Right renal pelvis (tissue), 4 donors: Measurements from ENCODE around the gene NSA2. TPM values are rescaled to one million over a fixed set of nuclear protein-coding genes. Genes with fewer than 3 reads are reported as not detected.
A peak's percentile ranks its signal among the peaks of the same experiment; 100 is the strongest.
"Not testable (repeated sequence)": the region's sequence is repeated elsewhere in the genome, so short reads cannot be mapped to it uniquely, and the experiment has no call there.

ENCODE experiments used
- DNase-seq, 4 donors: peaks; one replicate each; pipeline ENCODE4 v3.0.0-alpha.2; 2013; ENCODE audit warnings: low read depth in 4 of 4, low spot score in 3 of 4, missing footprints in 1 of 4
- polyA plus RNA-seq, 4 donors: library from polyadenylated mRNA; unstranded; fragments of 120-200 nt; gene quantifications; one replicate each; pipeline ENCODE4 v1.2.1, GENCODE V29; 2013; ENCODE audit not compliant: insufficient read length in 4 of 4

Gene NSA2
- polyA plus RNA-seq = 100 to 1,000 TPM; 221 to 320 (median 251) TPM

DNA sequence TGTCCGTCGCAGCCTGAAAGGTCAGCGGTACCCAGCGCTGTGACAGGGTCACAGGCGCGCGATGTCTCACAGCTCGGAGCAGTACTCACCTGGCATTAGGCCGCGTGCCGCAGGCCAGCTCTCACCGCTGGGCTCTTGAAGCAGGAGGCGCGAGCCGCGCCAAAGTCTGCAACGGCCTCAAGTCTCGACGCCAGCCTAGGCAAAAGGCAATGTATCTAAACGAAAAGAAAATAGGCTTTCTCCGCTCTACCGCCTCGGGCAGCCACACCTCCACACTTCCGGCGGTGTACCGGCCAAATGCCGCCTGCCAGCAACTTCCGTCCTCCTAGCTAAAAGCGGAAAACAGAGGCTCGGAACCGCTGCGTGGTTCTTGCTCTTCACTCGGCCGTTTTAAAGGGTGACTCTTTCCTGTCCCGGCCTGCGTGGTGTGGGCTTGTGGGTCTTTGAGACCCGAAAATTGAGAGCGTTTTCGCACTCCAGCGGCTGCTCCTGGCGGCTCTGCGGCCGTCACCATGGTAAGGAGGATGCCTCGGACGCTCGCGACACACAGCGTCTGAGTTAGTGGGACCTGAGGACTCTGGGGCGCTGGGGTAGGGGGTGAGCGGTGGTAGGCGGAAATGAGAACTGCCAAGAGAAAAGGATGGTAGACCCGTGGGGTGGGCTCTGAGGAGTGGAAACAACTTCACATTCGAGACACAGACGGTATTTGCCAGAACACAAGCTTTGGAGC, at the start of gene NSA2, which contains the start of gene GFM2:
Gene NSA2 (plus strand): TSS at position 401 of the 730 bp plus-strand sequence. CDS start 112 bp downstream, at position 513.
Gene GFM2 (minus strand): TSS at position 269 of the 730 bp plus-strand sequence. CDS start 3,375 bp downstream, outside the sequence.
- peak; percentile 89 to 93 (median 92) for DNase-seq

GRCh38 chr5:74717596-74717995, 49.5 kb upstream of the NSA2 start:
- DNase-seq = no peak

- no peak for DNase-seq
Observed at GRCh38 chr5:74722271-74722670, 44.8 kb upstream of the NSA2 start.

DNA sequence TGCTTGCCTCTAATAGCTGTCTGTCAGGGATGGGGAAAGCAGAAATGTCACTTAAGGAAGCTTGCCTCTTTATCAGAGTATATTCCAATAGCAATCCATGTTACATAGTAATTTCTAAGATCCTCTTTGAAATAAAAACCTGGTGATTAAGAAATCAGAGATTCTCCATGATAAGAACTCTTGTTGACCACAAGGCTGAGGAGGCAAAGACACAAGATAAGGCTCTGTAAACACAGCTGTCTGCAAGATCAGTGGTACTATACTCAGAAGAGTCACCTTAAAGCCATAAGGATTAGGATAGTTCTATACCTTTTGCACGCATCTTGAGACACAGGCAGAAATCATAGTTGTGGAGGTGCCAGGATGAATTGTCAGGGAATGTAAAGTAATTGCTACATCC, 41.7 kb upstream of the NSA2 start:
- DNase-seq = no peak

GRCh38 chr5:74736759-74737158, 30.3 kb upstream of the NSA2 start:
- no peak for DNase-seq

- no peak for DNase-seq
Observed at GRCh38 chr5:74738406-74738805, 28.6 kb upstream of the NSA2 start.

GRCh38 chr5:74748742-74749141, 18.3 kb upstream of the NSA2 start:
- not testable (repeated sequence) for DNase-seq

- no peak for DNase-seq
Observed at GRCh38 chr5:74761241-74761640, 5.8 kb upstream of the NSA2 start.

DNA sequence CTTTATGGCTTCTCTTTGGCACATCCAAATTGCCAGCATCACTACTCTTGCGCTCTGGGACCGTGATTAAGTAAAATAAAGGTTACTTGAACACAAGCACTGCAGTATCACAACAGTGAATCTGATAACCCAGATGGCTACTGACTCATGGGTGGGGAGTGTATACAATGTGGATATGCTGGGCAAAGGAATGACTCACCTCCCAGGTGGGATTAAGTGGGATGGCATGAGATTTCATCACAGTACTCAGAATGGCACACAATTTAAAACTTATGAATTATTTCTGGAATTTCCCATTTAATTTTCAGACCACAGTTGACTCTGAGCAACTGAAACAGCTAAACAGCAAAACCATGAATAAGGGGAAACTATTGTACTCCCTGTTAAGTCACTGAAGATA, 4.5 kb upstream of the NSA2 start:
- DNase-seq = no peak

- DNase-seq = no peak
Observed at GRCh38 chr5:74763504-74763903, 3.5 kb upstream of the NSA2 start.

DNA sequence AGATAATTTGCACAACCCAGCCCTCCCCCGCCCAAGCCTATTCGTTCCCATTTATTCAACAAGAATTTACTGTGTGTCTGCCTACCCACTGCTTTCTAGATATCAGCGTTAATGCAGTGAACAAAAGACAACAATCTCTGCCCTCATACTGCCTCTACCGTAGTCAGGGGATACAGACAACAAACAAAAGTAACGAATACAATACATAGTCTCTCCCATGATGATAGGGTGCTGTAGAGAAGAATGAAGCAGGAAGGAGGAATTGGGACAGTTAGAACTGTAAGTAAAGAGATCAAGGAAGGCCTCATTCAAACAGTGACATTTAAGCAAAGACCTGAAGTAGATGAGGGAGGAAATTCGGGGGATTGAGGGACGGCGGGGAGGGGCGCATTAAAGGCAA, 1.8 kb upstream of the NSA2 start:
- no peak for DNase-seq

DNA sequence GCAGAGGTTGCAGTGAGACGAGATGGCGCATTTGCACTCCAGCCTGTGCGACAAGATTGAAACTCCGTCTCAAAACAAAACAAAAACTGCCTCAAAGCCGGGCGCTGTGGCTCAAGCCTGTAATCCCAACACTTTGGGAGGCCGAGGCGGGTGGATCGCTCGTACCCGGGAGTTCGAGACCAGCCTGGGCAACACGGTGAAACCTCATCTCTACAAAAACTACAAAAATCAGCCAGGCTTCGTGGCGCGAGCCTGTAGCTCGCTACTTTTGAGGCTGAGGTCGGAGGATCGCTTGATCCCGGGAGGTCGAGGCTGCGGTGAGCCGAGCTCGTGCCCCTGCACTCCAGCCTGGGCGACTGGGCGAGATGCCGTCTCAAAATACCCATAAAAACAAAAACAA, 1.1 kb upstream of the NSA2 start:
- DNase-seq = no peak

- DNase-seq = peak in 2 of 4 donors; percentile 32 to 48
Observed at GRCh38 chr5:74766418-74766848, 616 bp upstream of the NSA2 start.

GRCh38 chr5:74767579-74767913, 497 bp downstream of the NSA2 start:
- DNase-seq = no peak

- DNase-seq = no peak
Observed at GRCh38 chr5:74772359-74772758, 5.3 kb downstream of the NSA2 start.

GRCh38 chr5:74778609-74779008, 11.6 kb downstream of the NSA2 start:
- DNase-seq = no peak

- DNase-seq = no peak
Observed at GRCh38 chr5:74786851-74787250, 19.8 kb downstream of the NSA2 start.

GRCh38 chr5:74787424-74787823, 20.4 kb downstream of the NSA2 start:
- no peak for DNase-seq

DNA sequence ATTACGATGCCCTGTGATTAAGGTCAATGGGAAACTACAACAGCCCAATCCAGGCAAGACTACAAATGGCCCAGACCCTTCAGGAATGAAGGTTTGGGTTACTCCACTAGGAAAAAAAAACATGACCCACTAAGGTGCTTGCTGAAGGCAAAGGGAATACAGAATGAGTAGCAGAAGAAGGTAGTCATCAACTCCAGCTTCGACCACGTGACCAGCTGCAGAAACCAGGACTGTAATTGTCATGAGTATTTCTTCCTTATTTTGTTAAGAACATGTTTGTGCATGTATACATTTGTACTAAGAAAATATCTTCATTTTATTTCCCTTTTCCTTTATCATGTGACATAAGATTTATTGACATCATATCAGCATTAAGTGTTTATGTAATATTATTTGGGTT, 24.6 kb downstream of the NSA2 start:
- not testable (repeated sequence) for DNase-seq

DNA sequence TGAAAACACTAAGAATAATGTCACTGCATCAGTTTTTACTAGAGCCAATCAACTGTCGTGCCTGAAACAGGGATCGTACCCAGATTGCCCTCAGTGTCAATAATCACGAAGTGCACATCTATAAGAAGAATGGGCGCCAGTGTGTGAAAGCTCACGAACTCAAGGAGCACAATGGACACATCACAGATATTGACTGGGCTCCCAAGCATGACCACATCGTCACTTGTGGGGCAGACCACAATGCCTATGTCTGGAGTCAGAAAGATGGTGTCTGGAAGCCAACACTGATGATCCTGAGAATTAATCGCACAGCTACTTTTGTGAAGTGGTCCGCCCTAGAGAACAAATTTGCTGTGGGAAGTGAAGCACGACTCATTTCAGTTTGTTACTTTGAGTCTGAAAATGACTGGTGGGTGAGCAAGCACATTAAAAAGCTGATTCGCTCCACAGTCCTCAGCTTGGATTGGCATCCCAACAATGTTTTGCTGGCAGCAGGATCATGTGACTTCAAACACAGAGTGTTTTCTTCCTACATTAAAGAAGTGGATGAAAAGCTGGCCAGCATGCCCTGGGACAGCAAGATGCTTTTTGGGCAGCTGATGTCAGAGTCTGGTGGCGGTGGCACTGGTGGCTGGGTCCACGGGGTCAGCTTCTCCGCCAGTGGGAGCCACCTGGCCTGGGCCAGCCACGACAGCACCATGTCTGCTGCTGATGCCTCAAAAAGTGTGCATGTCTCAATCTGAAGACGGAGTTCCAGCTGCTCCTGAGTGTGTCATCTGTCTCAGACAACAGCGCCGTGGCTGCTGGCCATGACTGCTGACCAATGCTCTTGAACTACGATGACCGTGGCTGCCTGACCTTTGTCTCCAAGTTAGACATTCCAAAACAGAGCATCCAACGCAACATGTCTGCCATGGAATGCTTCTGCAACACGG, 32.2 kb downstream of the NSA2 start:
- DNase-seq = no peak

GRCh38 chr5:74801197-74801596, 34.1 kb downstream of the NSA2 start:
- DNase-seq = no peak

DNA sequence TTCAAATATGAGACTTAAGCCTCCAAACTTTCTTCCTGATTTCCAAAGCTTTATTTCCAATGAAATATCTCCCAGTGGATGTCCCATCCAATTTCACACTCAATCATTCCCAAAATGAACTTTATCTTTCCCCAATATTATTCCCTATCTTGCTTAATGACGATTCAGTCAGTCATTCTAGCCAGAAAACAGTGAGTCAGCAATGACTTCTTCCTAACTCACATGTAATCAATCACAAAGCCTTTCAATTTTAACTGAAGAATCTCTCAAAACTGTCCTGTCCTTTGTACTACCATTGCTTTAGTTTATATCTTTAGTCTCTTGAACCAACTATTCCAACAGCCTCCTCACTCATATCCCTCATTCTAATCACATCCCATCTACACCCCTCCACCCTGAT, 34.9 kb downstream of the NSA2 start:
- DNase-seq = no peak
